Activated CD8-positive, alpha-beta memory T cell treated with anti-CD3 and anti-CD28 coated beads, Interleukin-2, amount 50 U/mL, for 1 hour (primary cell): ENCODE results near the gene LPP.
"Not testable (repeated sequence)": the region's sequence is repeated elsewhere in the genome, so short reads cannot be mapped to it uniquely, and the experiment has no call there.

ENCODE experiments used
- DNase-seq: peaks from one replicate; pipeline ENCODE4 v3.0.0-alpha.2; 2020; ENCODE audit errors: extremely low read depth

Gene LPP

DNA sequence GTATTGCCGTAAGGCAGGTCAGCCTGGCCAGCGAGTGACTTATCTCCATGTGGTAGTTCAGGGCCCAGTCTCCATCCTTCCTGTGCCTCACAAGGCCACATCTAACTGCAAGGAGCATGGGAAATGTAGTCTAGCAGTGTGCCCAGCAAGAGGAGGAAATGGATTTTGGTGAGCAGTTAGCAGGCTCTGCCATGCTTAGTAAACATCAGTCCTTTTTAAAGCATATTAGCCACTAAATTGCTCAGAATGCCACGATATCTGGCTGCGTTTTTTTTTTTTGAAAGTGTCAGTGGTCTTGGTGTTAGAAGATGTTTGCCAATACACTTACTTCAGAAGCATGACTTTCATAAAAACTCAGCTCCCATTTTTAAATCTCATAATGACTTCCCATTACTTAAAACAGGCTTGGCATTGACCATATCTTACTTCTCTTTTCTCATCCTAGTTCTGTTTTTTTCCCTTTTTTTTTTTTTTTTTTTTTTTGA is 547.6 kb downstream of the LPP start:
- no peak for DNase-seq

DNA sequence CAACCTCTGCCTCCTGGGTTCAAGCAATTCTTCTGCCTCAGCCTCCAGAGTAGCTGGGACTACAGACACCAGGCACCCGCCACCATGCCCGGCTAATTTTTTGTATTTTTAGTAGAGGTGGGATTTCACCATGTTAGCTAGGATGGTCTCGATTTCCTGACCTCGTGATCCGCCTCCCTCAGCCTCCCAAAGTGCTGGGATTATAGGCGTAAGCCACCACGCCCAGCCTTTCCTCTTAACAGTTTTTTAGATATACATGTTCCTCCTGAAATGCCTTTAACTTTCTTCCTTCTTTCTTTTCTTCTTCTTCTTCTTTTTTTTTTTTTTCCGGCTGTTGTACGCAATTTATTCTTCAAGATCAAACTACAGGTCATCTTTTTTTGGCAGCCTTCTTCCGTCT is 548.1 kb downstream of the LPP start:
- DNase-seq: not testable (repeated sequence)

DNA sequence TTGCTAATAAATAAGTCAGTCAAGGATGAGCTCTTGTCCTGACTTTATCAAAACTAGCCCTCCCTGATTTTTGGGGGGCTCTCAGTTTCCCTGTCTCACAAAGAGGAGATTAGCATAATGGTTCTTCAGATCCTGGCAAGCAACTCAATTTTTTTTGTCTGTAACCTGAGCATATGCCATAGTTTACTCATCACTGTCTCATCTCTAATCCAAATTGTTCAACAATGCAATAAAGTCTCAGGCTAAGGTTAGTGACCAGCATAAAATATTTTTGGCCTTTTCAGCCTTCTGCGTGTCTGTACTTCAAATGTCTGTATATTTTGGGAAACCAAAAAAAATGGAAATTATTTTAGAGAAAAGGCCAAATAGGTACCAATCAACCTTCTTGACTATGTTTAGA is 552.2 kb downstream of the LPP start:
- no peak for DNase-seq

DNA sequence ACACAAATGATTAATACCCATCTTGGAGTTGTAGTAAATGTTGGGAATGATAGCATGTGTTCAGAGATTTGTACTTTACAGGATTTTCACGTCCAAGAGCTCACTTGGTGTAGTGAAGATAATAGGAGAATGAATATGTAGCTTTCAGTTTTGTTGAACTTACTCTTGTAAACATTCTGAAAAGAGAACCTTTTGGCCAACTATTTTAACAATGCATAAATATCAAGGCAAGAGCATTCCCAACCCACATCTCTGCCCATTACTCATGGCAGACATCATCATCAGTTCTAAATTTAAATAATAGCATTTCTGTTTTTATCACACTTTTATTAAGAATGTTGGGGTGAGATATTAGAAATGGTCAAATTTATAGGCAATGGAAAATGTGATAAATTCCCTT is 552.6 kb downstream of the LPP start:
- no peak for DNase-seq

DNA sequence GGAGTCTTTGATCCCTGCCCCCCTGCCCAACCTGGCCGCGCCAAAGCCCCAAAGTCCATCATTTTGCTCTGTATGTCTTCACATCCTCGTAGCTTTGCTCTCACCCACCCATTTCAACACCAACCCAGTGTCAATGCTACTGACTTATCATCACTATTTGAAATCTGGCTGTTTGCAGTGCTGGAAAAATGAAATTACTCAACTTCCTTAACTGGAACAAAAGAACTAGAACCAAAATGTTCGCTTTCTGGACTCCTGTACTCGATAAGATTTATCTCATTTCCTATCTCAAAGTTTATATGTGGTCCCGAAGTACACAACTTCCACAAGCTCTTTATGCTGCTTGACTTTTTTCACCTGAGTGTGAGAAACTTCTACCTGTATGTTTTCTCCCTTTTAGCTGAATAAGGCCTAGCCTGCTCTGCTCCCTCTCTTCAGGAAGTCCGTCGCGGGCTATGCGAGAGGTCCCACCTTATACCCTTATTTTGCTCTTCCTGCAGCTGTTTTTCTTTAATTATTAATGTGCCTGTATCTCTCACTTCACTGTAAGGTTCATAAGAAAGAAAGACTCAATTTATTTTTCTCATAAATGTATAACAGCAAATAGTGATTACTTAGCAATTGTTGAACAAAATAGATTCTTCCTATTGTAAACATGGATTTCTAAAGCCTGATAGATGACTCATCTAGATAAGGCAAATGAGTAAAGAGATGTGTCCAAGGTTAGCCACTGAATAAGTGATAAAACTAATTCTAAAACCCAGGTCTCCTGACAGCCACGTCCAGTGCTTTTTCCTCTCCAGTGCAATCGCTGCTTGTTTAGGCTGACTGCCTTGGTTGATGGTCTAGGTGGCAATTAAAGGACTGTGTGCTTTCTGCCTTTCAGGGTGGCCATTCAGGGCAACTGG is 553.7 kb downstream of the LPP start:
- no peak for DNase-seq

DNA sequence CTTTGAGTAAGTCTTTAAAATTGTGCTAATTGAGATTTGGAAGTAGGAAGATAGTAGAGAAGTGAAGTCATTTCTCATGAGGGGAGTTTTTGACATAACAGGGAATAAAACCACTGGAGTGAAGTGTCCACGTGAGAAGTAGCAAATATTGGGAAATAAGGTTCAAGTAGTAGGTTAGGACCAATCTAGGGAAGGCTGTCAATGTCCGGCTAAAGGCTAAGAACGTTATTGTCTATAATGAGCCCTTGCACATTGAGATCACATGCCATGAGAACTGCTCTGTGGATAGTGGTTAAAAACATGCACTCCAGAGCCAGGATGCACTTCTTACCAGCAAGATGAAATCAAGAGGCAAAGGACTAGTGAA is 557.9 kb downstream of the LPP start:
- DNase-seq: no peak

DNA sequence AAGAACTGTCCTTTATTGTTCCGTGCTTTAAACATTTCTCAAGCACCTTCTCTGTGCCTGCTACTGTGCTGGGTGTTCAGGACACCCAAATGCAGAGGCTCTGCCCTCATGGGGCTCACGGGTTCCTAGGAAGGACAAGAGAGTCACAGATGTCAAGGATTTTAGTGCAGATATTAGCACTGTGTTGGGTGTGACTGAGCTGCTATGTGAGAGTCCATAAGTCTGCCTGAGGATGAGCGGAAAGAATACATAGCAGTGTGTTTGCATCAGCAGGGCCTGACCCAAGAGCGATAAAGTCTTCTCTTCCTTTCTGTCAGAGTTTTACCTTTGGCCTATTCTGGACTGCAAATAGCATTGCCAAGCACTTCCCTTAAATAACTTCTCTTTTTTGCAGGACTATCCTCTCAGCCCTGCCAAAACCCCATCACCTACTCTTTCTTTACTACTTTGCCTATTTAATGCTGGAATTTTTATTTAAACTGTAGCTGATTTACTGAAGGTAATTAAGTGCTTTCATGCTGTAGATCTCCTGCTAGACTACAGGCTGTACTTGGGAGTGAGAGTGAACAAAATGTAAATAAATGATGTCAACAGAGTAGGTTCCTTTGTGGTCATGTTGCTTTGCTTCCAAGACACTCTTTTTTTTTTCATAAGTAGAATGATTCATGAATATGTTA is 558.4 kb downstream of the LPP start:
- DNase-seq: no peak

DNA sequence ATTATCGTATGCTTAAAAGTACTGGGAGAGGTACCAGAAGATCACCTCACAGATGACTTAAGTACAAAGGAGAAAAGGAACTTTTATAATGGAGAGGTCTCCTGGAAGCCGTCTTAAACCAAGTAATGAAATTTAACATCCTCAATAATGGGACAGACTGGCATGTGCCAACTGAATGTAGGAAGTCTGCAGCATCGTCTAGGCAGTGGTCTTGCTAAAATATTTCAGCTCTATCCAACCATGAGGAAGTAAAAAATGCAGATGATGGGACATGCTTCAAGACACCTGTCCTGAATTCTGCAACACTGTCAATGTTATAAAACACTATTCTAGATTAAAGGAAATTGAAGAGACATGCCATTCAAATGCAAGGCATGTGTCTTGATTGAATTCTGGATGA is 559.0 kb downstream of the LPP start:
- DNase-seq: no peak

DNA sequence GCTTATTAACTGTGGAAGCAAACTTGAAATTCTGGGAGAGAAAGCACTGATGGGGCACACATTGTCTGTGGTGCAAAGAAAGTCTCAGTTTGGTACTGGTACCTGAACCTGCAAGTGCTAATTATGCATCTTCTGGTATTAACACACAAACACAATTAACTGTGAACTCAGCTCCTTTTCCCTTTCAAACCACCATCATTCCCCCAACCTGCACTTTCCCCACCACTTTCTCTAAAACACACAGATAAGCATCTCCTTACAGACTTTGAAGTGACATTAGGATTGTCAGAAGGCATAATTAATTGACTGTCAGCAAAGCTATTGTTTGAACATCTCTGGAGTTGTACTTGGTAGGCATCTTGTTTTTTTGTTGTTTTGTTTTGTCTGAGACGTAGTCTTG is 565.6 kb downstream of the LPP start:
- DNase-seq: no peak

DNA sequence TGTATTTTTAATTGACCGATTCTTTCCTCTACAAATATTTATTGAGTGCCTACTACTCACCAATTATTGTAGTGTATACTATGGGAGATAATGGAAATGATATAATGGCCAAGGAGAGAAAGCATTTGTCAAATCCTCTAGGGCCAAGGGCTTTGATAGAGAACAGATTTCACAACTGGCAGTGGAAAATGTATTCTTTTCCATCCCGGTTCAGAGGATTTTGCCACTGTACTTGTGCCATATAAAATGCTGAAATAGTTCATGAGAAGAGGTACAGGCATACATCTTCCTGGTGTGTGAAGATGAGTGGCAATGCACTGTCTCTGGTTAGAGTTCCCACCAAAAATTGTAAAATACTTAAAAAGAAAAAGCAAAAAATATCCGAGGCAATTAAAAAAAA is 566.3 kb downstream of the LPP start:
- DNase-seq: no peak

DNA sequence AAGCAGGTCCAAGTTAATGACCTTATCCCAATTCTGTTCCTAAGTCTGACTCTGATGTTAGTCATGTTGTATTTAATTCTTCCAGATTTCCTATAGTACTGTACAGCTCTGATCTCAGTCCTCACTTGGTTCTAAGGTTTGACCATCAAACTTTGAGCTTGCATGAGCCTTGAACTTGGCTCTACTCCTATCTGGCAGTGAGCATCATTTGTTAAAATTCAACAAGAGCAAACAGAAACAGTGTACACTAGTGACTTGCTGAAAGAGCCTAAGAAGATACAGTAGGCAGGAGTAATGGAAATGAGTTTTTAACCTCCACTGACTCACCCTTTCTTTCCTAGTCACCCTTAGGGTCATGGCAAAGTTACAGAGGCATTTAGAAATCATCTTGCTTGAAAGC is 566.7 kb downstream of the LPP start:
- no peak for DNase-seq

DNA sequence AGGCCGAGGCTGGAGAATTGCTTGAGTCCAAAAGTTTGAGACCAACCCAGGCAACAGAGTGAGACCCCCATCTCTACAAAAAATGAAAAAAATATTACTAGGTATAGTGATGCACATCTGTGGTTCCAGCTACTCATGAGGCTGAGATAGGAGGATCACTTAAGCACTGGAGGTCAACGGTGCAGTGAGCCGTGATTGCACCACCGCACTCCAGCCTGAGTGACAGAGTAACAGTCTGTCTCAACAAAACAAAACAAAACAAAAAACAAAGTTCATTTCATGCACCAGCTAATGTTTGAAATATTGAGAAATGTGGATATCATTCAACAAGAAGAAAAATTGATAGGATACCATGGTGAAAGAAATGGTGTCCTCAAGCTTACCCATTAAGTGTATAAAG is 567.4 kb downstream of the LPP start:
- no peak for DNase-seq

DNA sequence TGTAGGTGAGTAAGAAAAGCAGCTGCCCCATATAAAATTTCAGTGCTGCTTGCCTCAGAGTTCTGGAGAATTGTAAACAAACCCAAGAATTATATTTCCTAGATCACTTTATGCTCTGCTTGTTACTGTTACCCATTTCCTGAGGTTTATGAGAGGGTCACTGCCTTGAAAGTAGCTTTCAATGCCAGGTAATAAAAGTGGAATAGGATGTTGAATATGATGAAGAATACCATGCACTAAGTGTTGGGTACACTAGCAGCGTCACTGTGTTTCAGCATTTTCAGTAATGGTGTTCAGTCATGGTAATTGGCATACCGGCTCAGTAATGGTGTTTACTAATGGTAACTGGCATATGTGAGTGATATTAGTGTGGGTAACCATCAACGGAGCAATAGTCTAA is 568.0 kb downstream of the LPP start:
- no peak for DNase-seq

DNA sequence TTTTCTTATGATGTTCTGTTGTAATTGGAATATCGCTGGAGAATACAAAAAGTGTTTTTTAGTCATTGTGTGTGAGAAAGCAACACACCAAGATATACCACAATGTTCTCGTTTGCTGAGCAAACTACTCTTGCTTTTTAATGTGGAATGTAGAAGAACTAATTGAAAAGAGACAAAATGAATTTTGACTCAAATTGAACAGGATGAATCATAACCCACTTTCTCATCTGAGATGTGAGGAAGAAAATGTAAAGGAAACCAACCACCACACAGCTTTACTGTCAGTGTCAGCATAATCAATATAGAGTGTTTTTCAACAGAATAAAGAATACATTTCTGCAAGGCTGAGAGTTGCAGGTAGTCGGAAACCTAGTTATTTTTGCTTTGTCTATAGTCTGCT is 569.0 kb downstream of the LPP start:
- DNase-seq: no peak

DNA sequence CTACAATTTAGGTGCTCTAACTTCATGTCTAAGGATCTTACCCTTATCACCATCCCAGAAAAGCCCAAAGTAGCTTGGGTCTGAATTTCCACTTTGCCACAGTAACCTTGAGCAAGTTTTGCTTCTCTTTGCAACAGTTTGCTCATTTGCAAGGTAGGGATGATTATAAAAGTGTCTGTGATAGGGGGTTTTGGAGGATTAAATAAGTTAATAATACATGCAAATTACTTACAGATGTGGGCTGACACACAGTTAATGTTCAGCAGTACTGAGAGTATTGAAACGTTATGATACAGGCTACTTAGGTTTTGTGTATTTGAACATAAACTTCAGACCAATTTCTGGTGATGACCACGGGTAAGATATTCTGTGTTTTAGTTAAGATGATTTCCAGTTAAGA is 573.1 kb downstream of the LPP start:
- DNase-seq: no peak

DNA sequence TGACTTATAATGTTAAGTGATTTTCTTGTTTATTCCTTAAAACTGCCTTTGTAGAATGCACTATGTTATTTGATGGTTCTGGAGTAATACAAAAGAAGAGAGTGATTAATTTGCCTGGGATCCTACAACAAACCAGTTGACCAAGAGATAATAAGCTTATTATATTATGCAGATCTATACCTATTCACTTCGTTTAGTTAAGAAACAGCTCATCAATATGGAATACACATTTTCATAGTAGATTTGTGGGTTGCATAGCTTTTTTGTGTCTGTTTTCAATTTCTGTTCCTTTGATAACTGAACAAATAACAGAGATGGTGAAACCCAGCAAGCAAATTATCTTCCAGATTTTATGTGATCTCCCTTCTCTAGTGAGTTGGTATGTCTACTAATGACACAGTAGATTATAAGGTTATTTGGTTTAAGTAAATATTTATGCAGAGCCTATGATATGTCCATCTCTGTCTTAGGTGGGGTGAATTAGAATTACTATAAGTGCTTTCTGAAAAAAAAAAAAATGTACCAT is 574.5 kb downstream of the LPP start:
- DNase-seq: no peak

DNA sequence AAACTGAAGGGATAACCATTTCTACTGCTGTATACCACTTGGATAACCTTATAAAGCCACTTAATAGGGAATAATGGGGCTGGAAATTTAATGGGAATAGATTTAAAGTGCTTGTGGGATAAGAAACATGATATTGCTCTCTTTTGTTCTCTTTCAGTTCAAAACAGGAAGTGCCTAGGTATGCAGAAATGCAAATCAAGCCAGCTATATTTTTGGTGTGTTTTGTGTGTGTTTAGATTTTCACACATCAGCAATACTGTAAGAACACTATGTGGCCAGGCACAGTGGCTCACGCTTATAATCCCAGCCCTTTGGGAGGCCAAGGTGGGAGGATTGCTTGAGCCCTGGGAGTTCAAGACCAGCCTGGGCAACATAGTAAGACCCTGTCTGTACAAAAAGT is 575.5 kb downstream of the LPP start:
- no peak for DNase-seq

DNA sequence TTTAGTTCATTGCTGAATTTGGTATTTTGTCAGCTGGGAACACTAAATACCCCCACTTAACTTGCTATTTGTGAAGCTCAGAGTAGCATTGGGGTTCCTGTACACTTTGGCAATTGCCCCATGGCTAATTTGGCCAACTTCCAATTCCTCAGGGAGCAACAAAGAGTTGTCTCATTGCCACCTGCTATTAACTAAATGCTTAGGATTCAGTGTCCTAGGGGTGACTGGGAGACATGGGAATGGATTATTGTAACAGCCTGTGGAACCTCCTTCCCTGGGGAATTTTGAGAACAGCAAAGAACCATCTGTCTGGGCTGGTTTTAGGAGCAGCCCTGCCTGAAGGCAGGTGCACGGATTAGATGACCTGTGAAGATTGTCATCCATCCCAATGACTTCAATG is 580.4 kb downstream of the LPP start:
- no peak for DNase-seq

DNA sequence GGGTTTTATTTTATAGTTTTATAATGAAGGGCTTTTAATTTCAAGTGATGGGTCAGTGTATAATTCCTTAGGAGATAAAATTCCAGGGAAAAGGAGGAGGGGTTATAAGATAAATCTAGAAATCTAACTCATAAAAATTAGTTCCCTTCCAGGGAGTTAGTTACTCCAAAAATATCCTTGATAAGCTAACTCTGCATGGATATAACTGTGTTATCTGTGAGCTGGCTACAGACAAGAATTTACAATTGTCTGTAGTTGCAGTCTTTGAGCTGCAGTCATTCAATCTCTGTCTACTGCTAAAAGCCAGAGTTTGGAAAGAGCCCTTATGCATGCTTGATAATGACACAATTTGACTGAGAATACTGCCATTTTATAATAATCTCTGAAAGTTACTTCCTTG is 585.6 kb downstream of the LPP start:
- DNase-seq: no peak

DNA sequence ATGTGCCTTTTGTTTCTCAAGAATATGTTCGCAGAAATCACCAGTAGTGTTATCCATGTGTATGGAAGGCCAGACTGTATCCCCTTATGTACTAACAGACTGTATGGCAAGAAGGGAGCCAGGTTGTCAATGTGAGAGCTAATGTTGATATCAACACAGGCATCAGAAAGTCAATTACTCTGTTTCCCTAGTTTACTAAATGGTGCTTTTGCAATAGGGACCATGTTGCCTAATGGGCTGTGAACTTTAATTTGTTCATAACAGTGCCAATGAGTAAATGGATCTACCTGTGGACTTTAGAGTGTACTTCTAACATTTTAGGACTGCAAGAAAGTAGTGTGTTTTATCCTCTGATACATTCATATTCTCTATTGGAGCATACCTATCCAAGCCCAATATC is 586.1 kb downstream of the LPP start:
- no peak for DNase-seq

DNA sequence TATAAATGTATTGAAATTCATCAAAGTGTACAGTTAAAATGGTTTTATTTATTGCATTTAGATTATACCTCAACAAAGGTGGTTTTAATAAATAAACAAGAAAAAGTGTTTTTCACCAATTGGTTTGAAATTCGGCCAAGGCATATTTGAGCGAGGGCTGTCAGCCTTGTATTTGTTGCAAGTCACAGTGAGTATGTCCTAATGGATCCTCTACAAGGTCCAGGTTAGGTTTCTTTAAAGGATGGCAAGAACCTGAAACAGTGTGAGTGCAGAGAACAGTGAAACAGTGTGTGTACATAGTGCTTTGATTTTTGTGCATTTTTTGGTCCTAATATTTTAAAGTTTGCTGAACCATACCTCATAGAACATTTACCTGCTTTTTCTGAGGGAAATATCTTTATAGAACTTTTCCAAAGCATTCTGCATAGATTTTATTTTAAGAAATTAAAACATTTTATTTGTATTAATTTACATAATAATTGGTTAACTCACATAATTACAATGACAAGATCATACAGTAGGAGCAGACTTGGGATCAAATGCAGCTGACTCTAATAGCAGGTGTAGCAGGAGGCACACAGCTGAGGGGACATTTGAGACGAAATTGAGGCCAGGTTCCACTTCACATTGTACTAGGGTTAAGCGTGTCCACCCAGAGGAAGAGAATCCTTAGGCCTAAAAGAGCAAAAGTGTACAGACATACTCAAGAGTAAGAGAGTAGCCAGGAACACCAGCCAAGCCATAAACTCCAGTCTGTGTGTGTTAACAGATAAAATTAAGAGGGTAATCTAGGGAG is 589.0 kb downstream of the LPP start:
- DNase-seq: no peak

DNA sequence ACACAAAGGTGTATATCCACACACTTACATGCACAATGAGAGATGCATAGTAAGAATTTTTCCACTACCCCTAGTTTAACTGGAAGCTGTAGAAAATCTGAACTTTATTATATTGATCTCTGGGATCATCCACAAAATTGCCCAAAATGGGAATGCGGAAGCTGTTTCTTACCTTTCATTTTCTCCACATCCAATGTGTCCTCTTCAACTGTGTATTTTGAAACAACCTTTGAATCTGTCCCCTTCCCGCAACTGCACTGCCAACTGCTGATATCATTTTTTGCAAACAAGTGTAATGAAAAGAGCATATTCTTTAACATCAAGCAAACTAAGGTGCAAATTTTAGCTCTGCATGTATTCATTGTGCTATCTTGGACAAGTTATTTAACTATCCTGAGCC is 590.2 kb downstream of the LPP start:
- no peak for DNase-seq
